ENCODE results near the gene NBPF12.
"Not testable (repeated sequence)": the region's sequence is repeated elsewhere in the genome, so short reads cannot be mapped to it uniquely, and the experiment has no call there.

Gene NBPF12

GRCh38 chr1:146985855-146986254 is 47.7 kb downstream of the NBPF12 start:
- not testable (repeated sequence) for H3K4me3 ChIP-seq (ENCODE audit: low read depth, low read length)

GRCh38 chr1:146986450-146986849 is 48.3 kb downstream of the NBPF12 start:
- not testable (repeated sequence) for H3K4me3 ChIP-seq (ENCODE audit: low read depth, low read length)

GRCh38 chr1:146987502-146987901 is 49.4 kb downstream of the NBPF12 start:
- H3K4me3 ChIP-seq (ENCODE audit: low read depth, low read length) = not testable (repeated sequence)

- not testable (repeated sequence) for H3K4me3 ChIP-seq (ENCODE audit: low read depth, low read length)
Measured at GRCh38 chr1:146989455-146989854, 51.3 kb downstream of the NBPF12 start.

GRCh38 chr1:147008495-147008894 is 70.4 kb downstream of the NBPF12 start:
- not testable (repeated sequence) for H3K4me3 ChIP-seq (ENCODE audit: low read depth, low read length)

GRCh38 chr1:147026975-147027374 is 88.9 kb downstream of the NBPF12 start:
- not testable (repeated sequence) for H3K4me3 ChIP-seq (ENCODE audit: low read depth, low read length)

- H3K4me3 ChIP-seq (ENCODE audit: low read depth, low read length) = not testable (repeated sequence)
Measured at GRCh38 chr1:147030066-147030653, 92.0 kb downstream of the NBPF12 start.

GRCh38 chr1:147039916-147040315 is 101.8 kb downstream of the NBPF12 start:
- H3K4me3 ChIP-seq (ENCODE audit: low read depth, low read length) = no peak overlapping the region
- no peak for TF ChIP-seq CTCF (IDR thresholded peaks at IDR 0.05; ENCODE audit: low read depth, low read length)

- H3K4me3 ChIP-seq (ENCODE audit: low read depth, low read length) = not testable (repeated sequence)
Measured at GRCh38 chr1:147042891-147043290, 104.8 kb downstream of the NBPF12 start.

GRCh38 chr1:147044511-147044910 is 106.4 kb downstream of the NBPF12 start:
- H3K4me3 ChIP-seq (ENCODE audit: low read depth, low read length) = not testable (repeated sequence)

Data from WI38 (cell line).